Endodermal cell (in vitro differentiated cells): Measurements from ENCODE around the gene CASP3. TPM values are rescaled to one million over a fixed set of nuclear protein-coding genes. Genes with fewer than 3 reads are reported as not detected.
A peak's percentile ranks its signal among the peaks of the same experiment; 100 is the strongest.
"Not testable (repeated sequence)": the region's sequence is repeated elsewhere in the genome, so short reads cannot be mapped to it uniquely, and the experiment has no call there.

Experiments
- DNase-seq: peaks from one replicate; pipeline ENCODE4 v3.0.0-alpha.2; 2017
- H3K27ac ChIP-seq: 2 replicates; pipeline ENCODE4 v1.5.1; 2013; ENCODE audit warnings: mild to moderate bottlenecking, low read depth, low read length, moderate library complexity
- H3K27me3 ChIP-seq: 2 replicates; pipeline ENCODE4 v1.6.1; 2013; ENCODE audit warnings: mild to moderate bottlenecking, low read length, moderate library complexity; ENCODE audit not compliant: insufficient read depth, control insufficient read depth, poor library complexity, severe bottlenecking
- H3K36me3 ChIP-seq: 2 replicates; pipeline ENCODE4 v1.7.0; 2013; ENCODE audit warnings: mild to moderate bottlenecking, low read length, moderate library complexity; ENCODE audit not compliant: control insufficient read depth, insufficient read depth
- H3K4me1 ChIP-seq: one replicate; pipeline ENCODE4 v1.7.0; 2013; ENCODE audit warnings: low read length; ENCODE audit not compliant: control insufficient read depth, insufficient read depth
- H3K4me3 ChIP-seq: 2 replicates; pipeline ENCODE4 v1.5.1; 2013; ENCODE audit warnings: mild to moderate bottlenecking, low read length, moderate library complexity
- H3K9ac ChIP-seq: 2 replicates; pipeline ENCODE4 v1.6.1; 2013; ENCODE audit warnings: mild to moderate bottlenecking, low read length, moderate library complexity; ENCODE audit not compliant: poor library complexity, severe bottlenecking; ENCODE audit errors: extremely low read depth
- H3K9me3 ChIP-seq: 2 replicates; pipeline ENCODE4 v1.6.1; 2013; ENCODE audit warnings: mild to moderate bottlenecking, low read length, moderate library complexity; ENCODE audit not compliant: control insufficient read depth
- H3K27ac Mint-ChIP-seq: 2 replicates; pipeline ENCODE4 v1.8.0; 2020; ENCODE audit warnings: mixed read lengths
- H3K27me3 Mint-ChIP-seq: 2 replicates; pipeline ENCODE4 v1.8.0; 2021; ENCODE audit warnings: mild to moderate bottlenecking, mixed read lengths; ENCODE audit not compliant: insufficient read depth
- H3K36me3 Mint-ChIP-seq: 2 replicates; pipeline ENCODE4 v1.8.0; 2020; ENCODE audit warnings: low read depth, mixed read lengths
- H3K4me1 Mint-ChIP-seq: 2 replicates; pipeline ENCODE4 v1.8.0; 2020; ENCODE audit warnings: mixed read lengths
- H3K4me3 Mint-ChIP-seq: 2 replicates; pipeline ENCODE4 v1.8.0; 2020; ENCODE audit warnings: mild to moderate bottlenecking, moderate library complexity, mixed read lengths
- H3K9me3 Mint-ChIP-seq: 2 replicates; pipeline ENCODE4 v1.8.0; 2020; ENCODE audit warnings: mild to moderate bottlenecking, mixed read lengths
- WGBS, 2 experiments: methylation state at CpG; one replicate each; pipeline versions ENCODE4 v1.1.5 to v1.1.7; 2013; ENCODE audit warnings: missing lambda C conversion rate in 2 of 2, mixed read lengths in 1 of 2; ENCODE audit not compliant: insufficient coverage in 1 of 2, insufficient read length in 1 of 2; 5-methylcytosine and 5-hydroxymethylcytosine counted together
- total RNA-seq, 2 donors: library from RNA; stranded (reverse); fragmentation: NEBNext Ultra II Directional in 1 of 2; extraction: Animal tissue kit (Norgen Biotek cat#: 25700) in 1 of 2; gene quantifications; 2 replicates in 1 of 2; 3 replicates in 1 of 2; pipeline ENCODE4 v1.2.1, GENCODE V29; 2021
- TF ChIP-seq, protein P1 (sequence below): fragments of 200-600 bp; sonication (generic); conservative IDR thresholded peaks from 2 replicates; pipeline ENCODE4 v1.5.0; 2021; ENCODE audit warnings: antibody characterized with exemption, mild to moderate bottlenecking

The CASP3 gene
- total RNA-seq, 2 donors from 2014 or later, result 49.8 to 62.9 TPM

DNA sequence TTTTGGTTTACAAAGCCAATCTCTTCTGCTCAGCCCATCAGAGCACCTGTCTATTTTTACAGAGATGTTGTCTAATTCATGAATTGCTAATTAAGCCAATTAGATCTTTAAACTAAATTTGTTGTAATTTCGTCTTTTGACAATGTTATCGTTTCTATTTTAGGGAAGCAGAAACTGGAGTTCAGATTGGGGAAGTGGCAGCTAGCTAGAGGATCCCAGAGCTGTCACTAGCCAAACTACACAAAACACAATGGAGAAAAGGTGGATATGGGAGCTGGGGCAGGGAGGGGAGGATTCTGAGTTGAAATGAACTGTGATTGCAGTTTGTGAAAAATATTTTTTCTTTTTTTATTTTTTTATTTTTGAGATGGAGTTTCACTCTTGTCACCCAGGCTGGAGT is 35.8 kb downstream of the CASP3 start:
- Mint-ChIP-seq H3K4me3 (no peak overlapping the region), H3K27ac (no peak overlapping the region), H3K9me3 (peaks cover 51% of the 10 kb centered on the region), H3K4me1 (peaks cover 9% of the 10 kb centered on the region), H3K36me3 (peaks cover 16% of the 10 kb centered on the region), H3K27me3 (no peaks in the 10 kb centered on the region)
- TF ChIP-seq, protein P1, sequence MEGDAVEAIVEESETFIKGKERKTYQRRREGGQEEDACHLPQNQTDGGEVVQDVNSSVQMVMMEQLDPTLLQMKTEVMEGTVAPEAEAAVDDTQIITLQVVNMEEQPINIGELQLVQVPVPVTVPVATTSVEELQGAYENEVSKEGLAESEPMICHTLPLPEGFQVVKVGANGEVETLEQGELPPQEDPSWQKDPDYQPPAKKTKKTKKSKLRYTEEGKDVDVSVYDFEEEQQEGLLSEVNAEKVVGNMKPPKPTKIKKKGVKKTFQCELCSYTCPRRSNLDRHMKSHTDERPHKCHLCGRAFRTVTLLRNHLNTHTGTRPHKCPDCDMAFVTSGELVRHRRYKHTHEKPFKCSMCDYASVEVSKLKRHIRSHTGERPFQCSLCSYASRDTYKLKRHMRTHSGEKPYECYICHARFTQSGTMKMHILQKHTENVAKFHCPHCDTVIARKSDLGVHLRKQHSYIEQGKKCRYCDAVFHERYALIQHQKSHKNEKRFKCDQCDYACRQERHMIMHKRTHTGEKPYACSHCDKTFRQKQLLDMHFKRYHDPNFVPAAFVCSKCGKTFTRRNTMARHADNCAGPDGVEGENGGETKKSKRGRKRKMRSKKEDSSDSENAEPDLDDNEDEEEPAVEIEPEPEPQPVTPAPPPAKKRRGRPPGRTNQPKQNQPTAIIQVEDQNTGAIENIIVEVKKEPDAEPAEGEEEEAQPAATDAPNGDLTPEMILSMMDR, result no peak
- H3K4me3 ChIP-seq, result peak overlapping the region; percentile 40
- H3K27ac ChIP-seq, result no peak overlapping the region
- no peak overlapping the region for H3K9ac ChIP-seq
- 97% methylated on average over 2 of the region's 2 CpGs; no CpG with 5 or more reads in 1 of the 2 experiments for WGBS, 2 experiments
- no peaks in the 10 kb centered on the region for H3K27me3 ChIP-seq
- no peak for DNase-seq
- peaks cover 43% of the 10 kb centered on the region for H3K9me3 ChIP-seq
- H3K4me1 ChIP-seq, result no peaks in the 10 kb centered on the region
- no peaks in the 10 kb centered on the region for H3K36me3 ChIP-seq

DNA sequence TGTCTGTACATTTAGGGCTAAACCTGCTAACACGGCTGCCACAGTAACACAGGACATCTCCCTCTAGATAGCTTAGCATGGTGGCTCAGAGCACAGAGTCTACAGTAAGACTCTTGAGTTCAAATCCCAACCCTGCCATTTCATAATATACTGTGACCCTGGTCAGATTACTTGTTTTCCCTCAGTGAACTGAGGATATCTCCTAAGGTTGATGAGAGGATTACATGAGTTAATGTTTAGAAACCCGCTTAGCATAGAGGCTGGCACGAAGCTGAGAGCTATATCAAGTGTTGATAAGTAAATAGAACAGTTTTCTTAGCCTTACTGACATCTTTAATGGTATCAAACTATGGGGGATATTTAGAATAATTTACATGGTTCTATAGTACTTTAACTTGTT is 37.2 kb downstream of the CASP3 start:
- H3K27ac ChIP-seq, result no peak overlapping the region
- TF ChIP-seq, protein P1, result no peak
- no peak overlapping the region for H3K9ac ChIP-seq
- Mint-ChIP-seq H3K36me3 (peaks cover 11% of the 10 kb centered on the region), H3K4me1 (peaks cover 9% of the 10 kb centered on the region), H3K27ac (no peak overlapping the region), H3K9me3 (peaks cover 46% of the 10 kb centered on the region), H3K4me3 (no peak overlapping the region), H3K27me3 (no peaks in the 10 kb centered on the region)
- H3K4me3 ChIP-seq, result no peak overlapping the region
- H3K9me3 ChIP-seq, result peaks cover 35% of the 10 kb centered on the region
- H3K27me3 ChIP-seq, result no peaks in the 10 kb centered on the region
- no peaks in the 10 kb centered on the region for H3K36me3 ChIP-seq
- H3K4me1 ChIP-seq, result no peaks in the 10 kb centered on the region
- 85 to 91% methylated on average over 3 of the region's 3 CpGs for WGBS, 2 experiments
- no peak for DNase-seq

- H3K9me3 Mint-ChIP-seq, result peaks cover 50% of the 10 kb centered on the region
- not testable (repeated sequence) for H3K4me1 Mint-ChIP-seq
Observed at GRCh38 chr4:184607429-184607828, 41.8 kb downstream of the CASP3 start.

GRCh38 chr4:184602857-184603256 is 46.4 kb downstream of the CASP3 start:
- H3K4me3 Mint-ChIP-seq, H3K27me3 ChIP-seq, H3K36me3 ChIP-seq, H3K27me3 Mint-ChIP-seq, H3K27ac ChIP-seq, DNase-seq, H3K4me1 ChIP-seq, H3K9me3 ChIP-seq, H3K36me3 Mint-ChIP-seq, H3K9ac ChIP-seq, H3K27ac Mint-ChIP-seq, H3K4me1 Mint-ChIP-seq, H3K4me3 ChIP-seq: not testable (repeated sequence)
- WGBS, 2 experiments, result 0% methylated on average over 1 of the region's 1 CpG; no CpG with 5 or more reads in 1 of the 2 experiments
- H3K9me3 Mint-ChIP-seq, result peaks cover 50% of the 10 kb centered on the region

More at GRCh38 chr4:184607429-184607828, 41.8 kb downstream of the CASP3 start:
- H3K4me3 Mint-ChIP-seq, H3K27ac ChIP-seq, H3K27me3 Mint-ChIP-seq, H3K4me1 ChIP-seq, H3K36me3 Mint-ChIP-seq, H3K4me3 ChIP-seq, H3K9me3 ChIP-seq, H3K27ac Mint-ChIP-seq, H3K36me3 ChIP-seq, H3K27me3 ChIP-seq, H3K9ac ChIP-seq, DNase-seq: not testable (repeated sequence)
- WGBS, 2 experiments, result 94 to 100% methylated on average over 1 to 2 of the region's 2 CpGs

- not testable (repeated sequence) for H3K9me3 ChIP-seq, H3K36me3 Mint-ChIP-seq, H3K4me3 Mint-ChIP-seq, H3K9ac ChIP-seq, H3K4me1 ChIP-seq, H3K27ac Mint-ChIP-seq, DNase-seq, H3K27me3 ChIP-seq, H3K4me3 ChIP-seq, H3K36me3 ChIP-seq, H3K27me3 Mint-ChIP-seq, H3K4me1 Mint-ChIP-seq, H3K27ac ChIP-seq
- 88 to 96% methylated on average over 3 to 8 of the region's 8 CpGs for WGBS, 2 experiments
- H3K9me3 Mint-ChIP-seq, result peaks cover 33% of the 10 kb centered on the region
Observed at GRCh38 chr4:184600982-184601381, 48.3 kb downstream of the CASP3 start.
